ENCODE results near the gene NBAS.

NBAS gene

GRCh38 chr2:15561574-15562344, 625 bp upstream of the NBAS start (continued):
- TF ChIP-seq ZNF362 (tag by site-specific recombination; IDR thresholded peaks at IDR 0.05) (peak; percentile 37; the same call in 1 of the 2 replicates), ZNF394 (tag by site-specific recombination; IDR thresholded peaks at IDR 0.05; ENCODE audit: borderline replicate concordance) (peak; percentile 74; the same call in 1 of the 2 replicates), ZNF830 (tag by site-specific recombination; IDR thresholded peaks at IDR 0.05; ENCODE audit: low read depth) (no peak), ZNF785 (tag by site-specific recombination; IDR thresholded peaks at IDR 0.05) (no peak), ZBTB10 (tag by site-specific recombination; IDR thresholded peaks at IDR 0.05) (no peak), ZNF214 (tag by site-specific recombination; IDR thresholded peaks at IDR 0.05; ENCODE audit: borderline replicate concordance) (no peak)

- Histone ChIP-seq H3K27ac (ENCODE audit: extremely low read depth, low read depth, low read length) (peak overlapping the region; percentile 58; the same call in 1 of the 2 replicates), H3K36me3 (ENCODE audit: control insufficient read depth in 2 of 2, insufficient read depth in 1 of 2, low read length in 2 of 2) (no peaks in the 10 kb centered on the region), H3K9me3 (ENCODE audit: control insufficient read depth, insufficient read depth, low read depth, low read length) (no peaks in the 10 kb centered on the region), H3K4me1 (ENCODE audit: control insufficient read depth, insufficient read depth, low read length) (no peaks in the 10 kb centered on the region), H3K4me3 (ENCODE audit: low read depth, low read length) (peak overlapping the region; percentile 99)
- ChIA-PET CTCF (interaction anchor here (0.6 to 1.5 kb wide), 3 partner anchors 11 to 640 kb away, joined by 3 to 4 read pairs (median 4); no protein-coding TSS in a partner anchor), POLR2A (no interaction called here)
- TF ChIP-seq ZNF292 (tag by site-specific recombination; IDR thresholded peaks at IDR 0.05; ENCODE audit: borderline replicate concordance, low read depth) (no peak), ZBTB17 (tag by site-specific recombination; IDR thresholded peaks at IDR 0.05) (peak; percentile 95), ZNF335 (tag by site-specific recombination; conservative IDR thresholded peaks at IDR 0.05) (peak; percentile 93), ZBTB48 (tag by site-specific recombination; IDR thresholded peaks at IDR 0.05) (0 out of 2 replicates have a peak, but pooled peaks have one; percentile 31), ZNF600 (tag by site-specific recombination; IDR thresholded peaks at IDR 0.05) (peak; percentile 77), ZNF221 (tag by site-specific recombination; IDR thresholded peaks at IDR 0.05; ENCODE audit: borderline replicate concordance) (no peak)
These were observed 770 bp downstream of the NBAS start for GRCh38 chr2:15560140-15560987.

- ChIA-PET POLR2A (no interaction called here), CTCF (interaction anchor here (0.6 to 2.1 kb wide), 2 partner anchors 13 to 639 kb away, joined by 3 to 17 read pairs; no protein-coding TSS in a partner anchor)
- H3K4me3 ChIP-seq (ENCODE audit: low read depth, low read length): peak overlapping the region; percentile 18
- no peaks in the 10 kb centered on the region for H3K9me3 ChIP-seq (ENCODE audit: control insufficient read depth, insufficient read depth, low read depth, low read length)
- no peaks in the 10 kb centered on the region for H3K36me3 ChIP-seq (ENCODE audit: control insufficient read depth in 2 of 2, insufficient read depth in 1 of 2, low read length in 2 of 2)
- H3K27ac ChIP-seq (ENCODE audit: extremely low read depth, low read depth, low read length): no peak overlapping the region
- H3K4me1 ChIP-seq (ENCODE audit: control insufficient read depth, insufficient read depth, low read length): no peaks in the 10 kb centered on the region
- no peak for TF ChIP-seq HIC1 (tag by site-specific recombination; IDR thresholded peaks at IDR 0.05)
- TF ChIP-seq ZNF777 (tag by site-specific recombination; IDR thresholded peaks at IDR 0.05; ENCODE audit: borderline replicate concordance): no peak
- TF ChIP-seq BCL11B (tag by site-specific recombination; IDR thresholded peaks at IDR 0.05; ENCODE audit: low read depth): no peak
- TF ChIP-seq SETDB1 (IDR thresholded peaks at IDR 0.05; ENCODE audit: insufficient read length, low read length): no peak
- TF ChIP-seq ZNF529 (tag by site-specific recombination; IDR thresholded peaks at IDR 0.05; ENCODE audit: insufficient replicate concordance): no peak
- TF ChIP-seq ZEB2 (tag by site-specific recombination; IDR thresholded peaks at IDR 0.05): no peak
- TF ChIP-seq PRDM4 (tag by site-specific recombination; IDR thresholded peaks at IDR 0.05): no peak
- TF ChIP-seq SALL2 (tag by site-specific recombination; IDR thresholded peaks at IDR 0.05; ENCODE audit: borderline replicate concordance): no peak
These were observed 1.6 kb downstream of the NBAS start for GRCh38 chr2:15559379-15560139.
